Liver (tissue), 9 donors: Measurements from ENCODE around the gene OMD. TPM values are rescaled to one million over a fixed set of nuclear protein-coding genes. Genes with fewer than 3 reads are reported as not detected.

Experiments
- DNase-seq: peaks from one replicate; pipeline ENCODE4 v3.0.0-alpha.2; 2017; ENCODE audit warnings: low spot score
- H3K27ac ChIP-seq, 2 donors: one replicate each; pipeline ENCODE4 v1.7.0; 2013; ENCODE audit warnings: inconsistent platforms in 2 of 2, low read length in 2 of 2, control low read depth in 1 of 2, low read depth in 1 of 2, mild to moderate bottlenecking in 1 of 2
- H3K27me3 ChIP-seq, 4 donors: one replicate each; pipeline versions ENCODE4 v1.6.1 to v1.7.0; 2013; ENCODE audit warnings: low read length in 3 of 4, inconsistent platforms in 1 of 4, mild to moderate bottlenecking in 1 of 4, moderate library complexity in 1 of 4; ENCODE audit not compliant: control insufficient read depth in 4 of 4, insufficient read depth in 4 of 4
- H3K36me3 ChIP-seq, 4 donors: one replicate each; pipeline versions ENCODE4 v1.6.1 to v1.7.0; 2013; ENCODE audit warnings: low read length in 3 of 4, mild to moderate bottlenecking in 3 of 4, low read depth in 1 of 4, moderate library complexity in 1 of 4; ENCODE audit not compliant: control insufficient read depth in 4 of 4, insufficient read depth in 3 of 4
- H3K4me1 ChIP-seq, 4 donors: one replicate each; pipeline versions ENCODE4 v1.6.1 to v1.7.0; 2013; ENCODE audit warnings: low read length in 3 of 4, mild to moderate bottlenecking in 3 of 4, moderate library complexity in 1 of 4; ENCODE audit not compliant: control insufficient read depth in 4 of 4, insufficient read depth in 4 of 4
- H3K4me3 ChIP-seq, 3 donors: one replicate each; pipeline versions ENCODE4 v1.6.1 to v1.7.0; 2013; ENCODE audit warnings: low read length in 3 of 3, control low read depth in 1 of 3, low read depth in 1 of 3, mild to moderate bottlenecking in 1 of 3
- H3K9ac ChIP-seq, 2 donors: one replicate each; pipeline ENCODE4 v1.7.0; 2013; ENCODE audit warnings: low read length in 2 of 2, mild to moderate bottlenecking in 2 of 2, moderate library complexity in 2 of 2, control low read depth in 1 of 2, low read depth in 1 of 2
- H3K9me3 ChIP-seq, 4 donors: one replicate each; pipeline versions ENCODE4 v1.6.1 to v1.7.0; 2013; ENCODE audit warnings: low read length in 3 of 4; ENCODE audit not compliant: control insufficient read depth in 4 of 4
- ATF3 ChIP-seq: IDR thresholded peaks from 2 replicates; pipeline ENCODE4 v1.6.1; 2016; ENCODE audit warnings: antibody characterized with exemption
- CTCF ChIP-seq: fragments of 150-350 bp; IDR thresholded peaks from 2 replicates; pipeline ENCODE4 v1.5.1; 2017; ENCODE audit warnings: improper control_type of control experiment, low read depth, low read length; ENCODE audit not compliant: missing input control
- EGR1 ChIP-seq, 2 donors: IDR thresholded peaks; 2 replicates each; pipeline ENCODE4 v1.6.1; 2016 to 2018; ENCODE audit warnings: antibody characterized with exemption in 2 of 2, low read depth in 2 of 2
- FOXA1 ChIP-seq: IDR thresholded peaks from 2 replicates; pipeline ENCODE4 v1.6.1; 2016; ENCODE audit warnings: antibody characterized with exemption
- FOXA2 ChIP-seq: IDR thresholded peaks from 2 replicates; pipeline ENCODE4 v1.6.1; 2016; ENCODE audit warnings: antibody characterized with exemption
- GABPA ChIP-seq, 2 donors: IDR thresholded peaks in 1 of 2; conservative IDR thresholded peaks in 1 of 2; 2 replicates each; pipeline ENCODE4 v1.6.1; 2016; ENCODE audit warnings: antibody characterized with exemption in 2 of 2, mild to moderate bottlenecking in 1 of 2, moderate library complexity in 1 of 2
- HNF4A ChIP-seq, 2 donors: conservative IDR thresholded peaks; 2 replicates each; pipeline ENCODE4 v1.6.1; 2016; ENCODE audit warnings: antibody characterized with exemption in 2 of 2, mild to moderate bottlenecking in 2 of 2
- HNF4G ChIP-seq: IDR thresholded peaks from 2 replicates; pipeline ENCODE4 v1.6.1; 2016; ENCODE audit warnings: antibody characterized with exemption
- JUND ChIP-seq, 2 donors: IDR thresholded peaks; 2 replicates each; pipeline ENCODE4 v1.6.1; 2016; ENCODE audit warnings: antibody characterized with exemption in 2 of 2
- NR2F2 ChIP-seq: IDR thresholded peaks from 2 replicates; pipeline ENCODE4 v1.6.1; 2016; ENCODE audit warnings: antibody characterized with exemption
- RAD21 ChIP-seq, 2 donors: IDR thresholded peaks; 2 replicates each; pipeline ENCODE4 v1.6.1; 2016; ENCODE audit warnings: antibody characterized with exemption in 2 of 2, mild to moderate bottlenecking in 2 of 2
- RXRA ChIP-seq, 2 donors: IDR thresholded peaks; 2 replicates each; pipeline ENCODE4 v1.6.1; 2017 to 2018; ENCODE audit warnings: antibody characterized with exemption in 2 of 2, mild to moderate bottlenecking in 1 of 2
- SP1 ChIP-seq: IDR thresholded peaks from 2 replicates; pipeline ENCODE4 v1.6.1; 2018; ENCODE audit warnings: antibody characterized with exemption, mild to moderate bottlenecking
- TAF1 ChIP-seq: conservative IDR thresholded peaks from 2 replicates; pipeline ENCODE4 v1.6.1; 2016; ENCODE audit warnings: antibody characterized with exemption, mild to moderate bottlenecking
- YY1 ChIP-seq: IDR thresholded peaks from 2 replicates; pipeline ENCODE4 v1.6.1; 2016; ENCODE audit warnings: antibody characterized with exemption, mild to moderate bottlenecking
- ZBTB33 ChIP-seq: IDR thresholded peaks from 2 replicates; pipeline ENCODE4 v1.6.1; 2016; ENCODE audit warnings: antibody characterized with exemption
- WGBS: extraction: QIAGEN DNeasy Blood & Tissue Kit; methylation state at CpG from one replicate; pipeline ENCODE4 v1.1.7; 2013; 5-methylcytosine and 5-hydroxymethylcytosine counted together
- polyA plus RNA-seq, 2 donors: library from polyadenylated mRNA; stranded (reverse) in 1 of 2; unstranded in 1 of 2; fragments of 200-250 nt in 1 of 2; fragments of >200 nt in 1 of 2; fragmentation: Nextera tagmentation in 1 of 2; extraction: Ambion mirVana in 1 of 2; gene quantifications; one replicate each; pipeline versions ENCODE4 v1.2.1 to v1.2.3, GENCODE V29; 2013 to 2015
- total RNA-seq, 2 donors: library from RNA; depleted of rRNA; stranded (reverse); fragments of >200 nt; gene quantifications; one replicate each; pipeline ENCODE4 v1.2.3, GENCODE V29; 2014
- TF ChIP-seq, protein P1 (sequence below): IDR thresholded peaks from 2 replicates; pipeline ENCODE4 v1.6.1; 2016; ENCODE audit warnings: antibody characterized with exemption
- TF ChIP-seq, protein P2 (sequence below): IDR thresholded peaks from 2 replicates; pipeline ENCODE4 v1.6.1; 2016; ENCODE audit warnings: antibody characterized with exemption, mild to moderate bottlenecking
- donor health status: healthy.
- donor health status: healthy.
- donor health status: healthy.
- donor health status: healthy.
- donor health status: healthy.

Gene OMD
- total and polyA plus RNA-seq, 4 donors = 0.28 to 0.75 (median 0.52) TPM; not detected in 1

DNA sequence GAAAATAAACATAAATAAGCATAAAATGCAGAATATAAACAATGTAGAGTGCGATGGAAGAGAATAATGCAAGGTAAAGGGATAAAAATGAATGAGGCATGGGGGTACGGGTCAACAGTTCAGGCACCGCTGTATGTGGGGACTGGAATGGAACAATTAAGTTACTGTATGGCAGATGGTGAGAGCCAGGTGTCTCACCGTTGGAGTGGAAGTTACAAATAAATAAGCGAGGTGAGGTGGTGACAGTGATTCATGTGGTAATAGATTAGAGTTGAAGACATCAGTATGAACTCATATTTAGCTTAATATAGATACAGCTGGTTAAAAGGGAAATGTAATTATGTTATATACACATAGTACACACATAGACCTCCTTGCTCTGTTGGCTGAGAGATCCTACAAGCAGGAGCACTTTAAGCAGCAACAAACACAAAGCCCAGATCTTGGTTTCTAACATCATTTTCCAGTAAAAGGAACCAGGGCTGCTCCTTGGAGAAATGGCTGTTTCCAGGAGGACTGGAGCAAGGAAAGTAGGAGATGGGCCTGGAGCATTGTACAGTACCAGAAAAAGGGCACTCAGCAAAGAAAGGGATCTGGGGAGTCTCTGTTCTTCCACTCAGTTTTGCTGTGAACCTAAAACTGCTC, 2.4 kb upstream of the OMD start:
- 93% methylated on average over 5 of the region's 5 CpGs for WGBS
- Histone ChIP-seq H3K27me3 (no peaks in the 10 kb centered on the region), H3K36me3 (no peaks in the 10 kb centered on the region), H3K4me1 (no peaks in the 10 kb centered on the region), H3K9me3 (no peaks in the 10 kb centered on the region), H3K9ac (no peak overlapping the region), H3K27ac (no peak overlapping the region), H3K4me3 (no peak overlapping the region)
- TF ChIP-seq HNF4A (conservative IDR thresholded peaks at IDR 0.05) = no peak
- no peak for TF ChIP-seq SP1
- no peak for TF ChIP-seq YY1
- TF ChIP-seq, protein P1, sequence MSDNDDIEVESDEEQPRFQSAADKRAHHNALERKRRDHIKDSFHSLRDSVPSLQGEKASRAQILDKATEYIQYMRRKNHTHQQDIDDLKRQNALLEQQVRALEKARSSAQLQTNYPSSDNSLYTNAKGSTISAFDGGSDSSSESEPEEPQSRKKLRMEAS = no peak
- TF ChIP-seq HNF4G = no peak
- no peak for TF ChIP-seq RAD21 (IDR thresholded peaks at IDR 0.05)
- TF ChIP-seq FOXA2 = no peak
- no peak for TF ChIP-seq JUND (IDR thresholded peaks at IDR 0.05)
- no peak for DNase-seq

- Histone ChIP-seq H3K9me3 (no peaks in the 10 kb centered on the region), H3K9ac (no peak overlapping the region), H3K36me3 (no peaks in the 10 kb centered on the region), H3K4me3 (no peak overlapping the region), H3K27me3 (no peaks in the 10 kb centered on the region), H3K27ac (no peak overlapping the region), H3K4me1 (no peaks in the 10 kb centered on the region)
- WGBS = 77% methylated on average over 2 of the region's 2 CpGs
- TF ChIP-seq SP1 (no peak), ZBTB33 (no peak), HNF4A (conservative IDR thresholded peaks at IDR 0.05) (no peak), JUND (IDR thresholded peaks at IDR 0.05) (no peak), YY1 (no peak), FOXA1 (no peak), TAF1 (no peak), RAD21 (IDR thresholded peaks at IDR 0.05) (no peak), ATF3 (no peak), NR2F2 (no peak), RXRA (IDR thresholded peaks at IDR 0.05) (no peak), HNF4G (no peak), CTCF (no peak), EGR1 (IDR thresholded peaks at IDR 0.05; ENCODE audit: low read depth in 2 of 2) (no peak), GABPA (IDR thresholded peaks at IDR 0.05 in 1 of 2, conservative IDR thresholded peaks at IDR 0.05 in 1 of 2) (no peak), FOXA2 (no peak)
- TF ChIP-seq, protein P1 = no peak
- TF ChIP-seq, protein P2, sequence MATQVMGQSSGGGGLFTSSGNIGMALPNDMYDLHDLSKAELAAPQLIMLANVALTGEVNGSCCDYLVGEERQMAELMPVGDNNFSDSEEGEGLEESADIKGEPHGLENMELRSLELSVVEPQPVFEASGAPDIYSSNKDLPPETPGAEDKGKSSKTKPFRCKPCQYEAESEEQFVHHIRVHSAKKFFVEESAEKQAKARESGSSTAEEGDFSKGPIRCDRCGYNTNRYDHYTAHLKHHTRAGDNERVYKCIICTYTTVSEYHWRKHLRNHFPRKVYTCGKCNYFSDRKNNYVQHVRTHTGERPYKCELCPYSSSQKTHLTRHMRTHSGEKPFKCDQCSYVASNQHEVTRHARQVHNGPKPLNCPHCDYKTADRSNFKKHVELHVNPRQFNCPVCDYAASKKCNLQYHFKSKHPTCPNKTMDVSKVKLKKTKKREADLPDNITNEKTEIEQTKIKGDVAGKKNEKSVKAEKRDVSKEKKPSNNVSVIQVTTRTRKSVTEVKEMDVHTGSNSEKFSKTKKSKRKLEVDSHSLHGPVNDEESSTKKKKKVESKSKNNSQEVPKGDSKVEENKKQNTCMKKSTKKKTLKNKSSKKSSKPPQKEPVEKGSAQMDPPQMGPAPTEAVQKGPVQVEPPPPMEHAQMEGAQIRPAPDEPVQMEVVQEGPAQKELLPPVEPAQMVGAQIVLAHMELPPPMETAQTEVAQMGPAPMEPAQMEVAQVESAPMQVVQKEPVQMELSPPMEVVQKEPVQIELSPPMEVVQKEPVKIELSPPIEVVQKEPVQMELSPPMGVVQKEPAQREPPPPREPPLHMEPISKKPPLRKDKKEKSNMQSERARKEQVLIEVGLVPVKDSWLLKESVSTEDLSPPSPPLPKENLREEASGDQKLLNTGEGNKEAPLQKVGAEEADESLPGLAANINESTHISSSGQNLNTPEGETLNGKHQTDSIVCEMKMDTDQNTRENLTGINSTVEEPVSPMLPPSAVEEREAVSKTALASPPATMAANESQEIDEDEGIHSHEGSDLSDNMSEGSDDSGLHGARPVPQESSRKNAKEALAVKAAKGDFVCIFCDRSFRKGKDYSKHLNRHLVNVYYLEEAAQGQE = no peak
- no peak for DNase-seq
Measured at GRCh38 chr9:92425474-92425873, 1.2 kb upstream of the OMD start.
